OCI-LY7 (cell line): ENCODE measurements around the gene VAMP1.

Experiments
- CTCF ChIP-seq: fragments of 200-600 bp; sonication (generic); conservative IDR thresholded peaks from 2 replicates; pipeline ENCODE4 v1.5.1; 2014; ENCODE audit warnings: mild to moderate bottlenecking, antibody characterized with exemption, low read length, moderate library complexity, mixed read lengths
- EZH2phosphoT487 ChIP-seq: fragments of 200-600 bp; sonication (generic); IDR thresholded peaks from 2 replicates; pipeline ENCODE4 v1.6.1; 2018; ENCODE audit warnings: low read depth, borderline replicate concordance, mild to moderate bottlenecking, mixed run types, antibody characterized with exemption, low read length, moderate library complexity, mixed read lengths

GRCh38 chr12:6450091-6450868 lies 20.2 kb downstream of the VAMP1 start:
- TF ChIP-seq EZH2phosphoT487 = no peak
- no peak for TF ChIP-seq CTCF
